WTC11 (cell line): ENCODE data around the gene CIZ1.

Experiments used
- ATF1 ChIP-seq: sonication (generic); formaldehyde crosslinking; IDR thresholded peaks from 2 replicates; pipeline ENCODE4 v1.8.1; 2023; ENCODE audit warnings: mild to moderate bottlenecking, moderate library complexity, missing genetic modification reagents
- ATF3 ChIP-seq: sonication (generic); formaldehyde crosslinking; conservative IDR thresholded peaks from 2 replicates; pipeline ENCODE4 v1.8.1; 2022; ENCODE audit warnings: mild to moderate bottlenecking, missing genetic modification reagents
- CREM ChIP-seq: sonication (generic); formaldehyde crosslinking; IDR thresholded peaks from 2 replicates; pipeline ENCODE4 v1.8.1; 2022; ENCODE audit warnings: mild to moderate bottlenecking, missing genetic modification reagents, moderate library complexity
- CTCF ChIP-seq: fragments of 200-600 bp; IDR thresholded peaks from 2 replicates; pipeline ENCODE4 v1.8.0; 2022; ENCODE audit warnings: antibody characterized with exemption
- FOXJ3 ChIP-seq: sonication (generic); formaldehyde crosslinking; IDR thresholded peaks from 2 replicates; pipeline ENCODE4 v1.9.0; 2021; ENCODE audit warnings: missing genetic modification reagents, mild to moderate bottlenecking, borderline replicate concordance
- IRF1 ChIP-seq: sonication (generic); formaldehyde crosslinking; IDR thresholded peaks from 2 replicates; pipeline ENCODE4 v1.8.0; 2023; ENCODE audit warnings: missing genetic modification reagents
- MAX ChIP-seq: sonication (generic); formaldehyde crosslinking; IDR thresholded peaks from 2 replicates; pipeline ENCODE4 v1.8.0; 2022; ENCODE audit warnings: mild to moderate bottlenecking, missing genetic modification reagents
- MXD4 ChIP-seq: fragments of 250-450 bp; sonication (Bioruptor Pico); IDR thresholded peaks from 2 replicates; pipeline ENCODE4 v1.8.0; 2021; ENCODE audit warnings: mild to moderate bottlenecking, moderate library complexity, borderline replicate concordance
- SP1 ChIP-seq: sonication (generic); formaldehyde crosslinking; conservative IDR thresholded peaks from 2 replicates; pipeline ENCODE4 v1.8.1; 2022; ENCODE audit warnings: missing genetic modification reagents
- USF2 ChIP-seq: sonication (generic); formaldehyde crosslinking; IDR thresholded peaks from 2 replicates; pipeline ENCODE4 v1.8.1; 2023; ENCODE audit warnings: mild to moderate bottlenecking, missing genetic modification reagents, moderate library complexity

- TF ChIP-seq CREM (CRISPR knock-in tag) (no peak), FOXJ3 (CRISPR knock-in tag) (no peak), IRF1 (CRISPR knock-in tag) (no peak), ATF3 (no peak), ATF1 (CRISPR knock-in tag) (no peak), CTCF (no peak), USF2 (CRISPR knock-in tag) (no peak), MAX (CRISPR knock-in tag) (no peak), SP1 (CRISPR knock-in tag) (no peak), MXD4 (CRISPR knock-in tag) (no peak)
Observed at GRCh38 chr9:128123451-128124080, 67.8 kb downstream of the CIZ1 start.
